Activated CD4-positive, alpha-beta T cell treated with anti-CD3 and anti-CD28 coated beads, Interleukin-2, amount 50 U/mL, for 4 hours (primary cell): ENCODE data around the gene TBL2.
"Not testable (repeated sequence)": the region's sequence is repeated elsewhere in the genome, so short reads cannot be mapped to it uniquely, and the experiment has no call there.

Experiments
- DNase-seq, 2 experiments: peaks; one replicate each; pipeline ENCODE4 v3.0.0-alpha.2; 2020

Gene TBL2

DNA sequence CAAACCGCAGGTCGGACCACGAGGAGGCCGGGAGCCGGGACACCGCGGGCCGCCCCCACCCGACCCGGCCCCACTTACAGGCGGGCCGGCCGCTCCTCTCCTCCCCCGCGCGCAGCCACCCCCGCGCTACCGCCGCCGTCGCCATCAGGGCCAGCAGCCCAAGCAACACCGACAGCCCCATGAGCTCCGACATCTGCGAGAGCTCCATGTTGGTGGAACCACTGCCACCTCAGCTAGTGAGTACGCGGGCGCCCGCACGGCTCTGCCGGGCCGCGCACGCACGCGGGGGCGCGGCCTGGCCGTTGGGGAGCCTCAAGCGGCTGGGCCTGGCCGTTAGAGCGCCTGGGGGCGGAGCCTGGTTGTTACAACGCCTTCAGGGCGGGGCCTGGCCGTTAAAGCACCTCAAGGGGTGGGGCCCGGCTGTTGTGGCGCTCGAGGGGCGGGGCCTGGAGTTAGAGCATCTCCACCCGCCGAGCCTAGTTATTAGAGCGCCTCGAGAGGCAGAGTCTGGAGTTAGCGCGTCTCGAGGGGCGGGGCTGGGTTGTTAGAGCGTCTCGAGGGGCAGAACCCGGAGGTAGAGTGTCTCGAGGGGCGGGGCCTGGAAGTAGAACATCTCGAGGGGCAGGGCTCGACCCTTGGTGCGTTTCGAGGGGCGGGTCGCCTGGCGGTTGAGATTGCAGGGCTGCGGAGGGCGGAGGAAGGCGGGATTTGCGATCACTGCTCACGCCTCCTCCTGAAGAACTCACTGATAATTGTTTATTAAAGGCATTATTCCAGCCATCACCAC, at the start of gene TBL2:
TBL2 (minus strand) TSS at position 238 of the 787 bp plus-strand sequence; CDS start at position 208, 30 bp downstream.
- peak; percentile 98 for DNase-seq

DNA sequence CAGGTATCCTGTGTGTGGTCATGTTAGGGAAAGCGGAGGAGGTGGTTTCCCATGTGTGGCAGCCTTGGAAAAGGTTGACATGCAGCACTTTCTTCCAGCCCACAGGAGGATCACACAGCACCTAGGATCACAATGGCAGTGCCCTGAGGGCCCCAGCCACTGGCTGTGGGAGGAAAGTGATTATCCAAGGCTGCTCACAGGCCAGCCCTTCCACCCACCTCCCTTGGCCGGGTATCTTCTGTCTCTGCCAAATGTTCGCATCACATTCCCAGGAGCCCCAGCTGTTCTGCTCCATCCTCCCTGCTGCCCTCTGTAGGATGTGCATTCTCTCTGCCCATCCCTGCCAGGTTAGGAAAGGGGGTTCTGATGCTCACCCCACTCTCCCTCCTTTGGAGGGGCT, 48.4 kb upstream of the TBL2 start:
- no peak for DNase-seq

DNA sequence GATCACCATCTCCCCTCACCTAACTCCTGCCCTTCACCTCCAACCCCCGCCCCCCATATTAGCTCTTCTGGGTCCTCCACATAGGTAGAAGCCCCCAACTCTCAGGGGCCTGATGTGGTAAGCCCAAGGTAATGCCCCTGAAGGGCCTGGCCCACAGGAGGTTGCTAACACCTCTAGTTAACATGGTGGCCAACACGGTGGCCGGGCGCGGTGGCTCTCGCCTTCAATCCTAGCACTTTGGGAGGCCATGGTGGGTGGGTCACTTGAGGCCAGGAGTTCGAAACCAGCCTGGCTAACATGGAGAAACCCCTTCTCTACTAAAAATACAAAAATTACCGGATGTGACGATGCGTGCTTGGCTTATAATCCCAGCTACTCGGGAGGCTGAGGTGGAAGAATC, 46.9 kb upstream of the TBL2 start:
- no peak for DNase-seq

DNA sequence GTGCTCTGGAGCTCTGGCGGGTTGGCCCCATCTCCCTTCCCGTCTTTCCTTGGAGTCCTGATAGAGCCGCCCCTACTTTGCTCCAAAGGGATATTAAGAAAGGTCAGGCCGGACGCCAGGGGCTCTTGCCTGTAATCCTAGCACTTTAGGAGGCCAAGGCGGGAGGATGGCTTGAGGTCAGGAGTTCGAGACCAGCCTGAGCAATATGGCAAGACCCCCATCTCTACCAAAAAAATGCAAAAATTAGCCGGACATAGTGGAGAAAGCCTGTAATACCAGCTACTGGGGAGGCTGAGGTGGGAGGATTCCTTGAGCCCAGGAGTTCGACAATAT, 46.3 kb upstream of the TBL2 start:
- DNase-seq = no peak

GRCh38 chr7:73623798-73624668, 45.7 kb upstream of the TBL2 start, which contains the start of gene MLXIPL:
TSS of gene MLXIPL (minus strand) at chr7:73624522. CDS start at chr7:73624492, 30 bp downstream.
- DNase-seq = peak; percentile 37 to 47

GRCh38 chr7:73622909-73623797, 44.8 kb upstream of the TBL2 start:
- no peak for DNase-seq

- no peak for DNase-seq
Measured at GRCh38 chr7:73622527-73622908, 44.1 kb upstream of the TBL2 start.

DNA sequence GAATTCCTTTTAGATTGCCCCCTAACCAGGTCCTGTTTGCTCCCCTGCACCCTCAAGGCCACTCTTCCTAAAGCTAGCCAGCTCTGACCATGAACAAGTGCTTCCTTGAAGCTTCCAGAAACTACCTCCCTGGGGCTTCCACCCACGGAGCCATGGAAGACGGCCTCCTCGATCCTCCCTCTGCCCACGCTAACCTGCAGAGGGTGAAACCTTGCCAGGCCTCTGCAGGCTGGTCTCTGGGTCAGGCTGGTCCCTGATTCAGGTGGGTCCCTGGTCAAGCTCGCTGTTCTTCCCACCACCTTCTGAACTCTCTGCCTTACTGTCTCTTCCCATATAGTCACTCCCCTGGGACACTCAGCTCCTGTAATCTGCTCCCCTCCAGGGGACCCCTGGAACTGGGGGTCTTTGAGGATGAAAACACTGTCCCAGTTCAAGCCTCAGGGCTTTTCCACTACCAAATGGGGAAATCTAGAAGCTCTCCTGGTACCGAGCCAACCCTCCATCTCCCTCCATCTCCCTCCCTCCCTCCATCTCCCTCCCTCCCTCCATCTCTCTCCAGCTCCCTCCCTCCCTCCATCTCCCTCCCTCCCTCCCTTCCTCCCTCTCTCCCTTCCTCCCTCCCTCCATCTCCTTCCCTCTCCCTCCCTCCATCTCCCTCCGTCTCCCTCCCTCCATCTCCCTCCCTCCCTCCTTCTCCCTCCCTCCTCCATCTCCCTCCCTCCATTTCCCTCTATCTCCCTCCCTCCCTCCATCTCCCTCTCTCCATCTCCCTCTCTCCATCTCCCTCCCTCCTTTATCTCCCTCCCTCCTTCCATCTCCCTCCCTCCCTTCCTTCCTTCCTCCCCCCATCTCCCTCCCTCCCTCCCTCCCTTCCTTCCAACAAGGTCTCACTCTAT, 43.0 kb upstream of the TBL2 start:
- no peak for DNase-seq

DNA sequence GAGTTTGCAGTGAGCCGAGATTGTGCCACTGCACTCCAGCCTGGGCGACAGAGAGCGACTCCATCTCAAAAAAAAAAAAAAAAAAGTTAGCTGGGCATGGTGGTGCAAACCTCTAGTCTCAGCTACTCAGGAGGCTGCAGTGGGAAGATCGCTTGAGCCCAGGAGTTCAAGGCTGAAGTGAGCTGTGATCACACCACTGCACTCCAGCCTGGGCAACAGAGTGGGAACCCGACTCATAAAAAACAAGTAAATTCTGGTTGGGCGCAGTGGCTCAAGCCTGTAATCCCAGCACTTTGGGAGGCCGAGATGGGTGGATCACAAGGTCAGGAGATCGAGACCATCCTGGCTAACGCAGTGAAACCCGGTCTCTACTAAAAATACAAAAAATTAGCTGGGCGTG, 41.0 kb upstream of the TBL2 start:
- not testable (repeated sequence) for DNase-seq

DNA sequence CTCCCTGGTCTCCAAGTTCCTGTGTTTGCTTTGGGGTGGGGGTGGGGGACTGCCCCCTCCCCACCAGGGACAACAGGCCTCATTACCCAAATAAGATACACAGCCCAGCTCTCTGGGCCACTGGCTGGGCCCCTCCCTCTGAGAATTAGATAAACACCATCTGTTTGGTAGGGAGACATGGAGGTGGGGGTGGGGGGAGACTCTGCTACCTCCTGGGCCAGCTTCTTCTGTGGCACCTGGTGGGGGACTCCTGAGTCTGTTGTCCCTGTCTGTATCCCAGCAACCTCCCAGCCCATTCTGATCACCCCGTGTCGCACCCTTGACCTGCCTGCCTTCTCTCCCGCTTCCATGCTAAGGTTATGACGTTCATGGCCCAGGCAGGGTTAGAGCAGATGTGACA, 40.2 kb upstream of the TBL2 start:
- no peak for DNase-seq

- DNase-seq = not testable (repeated sequence)
Measured at GRCh38 chr7:73617520-73617919, 39.1 kb upstream of the TBL2 start.

- no peak for DNase-seq
Measured at GRCh38 chr7:73615886-73616285, 37.5 kb upstream of the TBL2 start.

DNA sequence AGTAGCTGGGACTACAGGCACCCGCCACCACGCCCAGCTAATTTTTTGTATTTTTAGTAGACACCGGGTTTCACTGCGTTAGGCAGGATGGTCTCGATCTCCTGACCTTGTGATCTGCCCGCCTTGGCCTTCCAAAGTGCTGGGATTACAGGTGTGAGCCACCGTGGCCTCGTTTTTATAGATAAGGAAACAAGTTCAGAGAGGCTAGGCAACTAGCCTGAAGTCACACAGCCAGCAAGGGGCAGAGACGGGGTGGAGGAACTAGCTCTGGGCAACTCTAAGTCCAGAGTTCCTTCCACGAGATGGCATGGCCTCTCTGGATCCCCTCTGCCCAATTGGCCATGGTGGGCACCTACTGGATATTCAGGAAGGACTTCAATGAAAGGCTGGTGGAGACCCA, 36.6 kb upstream of the TBL2 start:
- DNase-seq = not testable (repeated sequence)

GRCh38 chr7:73613954-73614735, 35.8 kb upstream of the TBL2 start:
- DNase-seq = no peak

GRCh38 chr7:73612598-73613269, 34.4 kb upstream of the TBL2 start:
- DNase-seq = no peak

- no peak for DNase-seq
Measured at GRCh38 chr7:73611017-73611555, 32.7 kb upstream of the TBL2 start.

DNA sequence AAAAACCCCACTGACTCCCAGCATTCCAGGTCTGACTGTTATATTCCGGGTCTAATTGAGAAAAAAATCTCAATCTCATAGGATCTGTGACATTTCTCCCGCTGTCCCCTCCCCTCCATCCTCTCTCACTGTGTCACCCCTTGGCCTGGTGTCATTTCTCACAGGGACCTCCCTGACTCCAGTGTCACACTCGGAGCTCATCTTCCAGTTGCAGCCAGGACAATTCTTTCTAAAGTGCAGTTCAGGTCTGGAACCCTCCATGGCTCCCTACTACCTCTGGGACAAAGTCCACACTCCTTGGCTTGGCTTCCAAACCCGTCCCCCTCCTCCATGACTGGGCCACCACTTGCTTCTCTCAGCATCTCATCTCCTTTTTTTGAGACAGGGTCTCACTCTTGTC, 31.7 kb upstream of the TBL2 start:
- DNase-seq = no peak

- not testable (repeated sequence) for DNase-seq
Measured at GRCh38 chr7:73607692-73607983, 29.3 kb upstream of the TBL2 start.

- DNase-seq = peak; percentile 59 to 61
Measured at GRCh38 chr7:73606801-73607691, 28.7 kb upstream of the TBL2 start.
